GM12878 (cell line): ENCODE data around the gene DIAPH1. TPM values are rescaled to one million over a fixed set of nuclear protein-coding genes. Genes with fewer than 3 reads are reported as not detected.
A peak's percentile ranks its signal among the peaks of the same experiment; 100 is the strongest.

Source experiments
- ATAC-seq: fragments of 200-7000 bp; cut with Tn5 transposase; 3 replicates; pipeline ENCODE4 v1.9.1; 2020; ENCODE audit warnings: mild to moderate bottlenecking, moderate library complexity
- BruUV-seq: library from RNA; stranded (reverse); fragments of 400-500 nt; replicated peaks from 2 replicates; lab custom pipeline; 2021; lab: Mats Ljungman, UMichigan
- CTCF ChIA-PET: fragments of 300-600 bp; sonication (Branson Sonifier 250); formaldehyde crosslinking; extraction: SDS; loops from one replicate; lab custom pipeline; 2021; ENCODE audit warnings: inconsistent platforms; lab: Yijun Ruan, JAX
- POLR2A ChIA-PET: fragments of 350-600 bp; formaldehyde crosslinking; extraction: SDS; loops from one replicate; lab custom pipeline; 2021; ENCODE audit warnings: inconsistent platforms; lab: Charles Lee
- RAD21 ChIA-PET: fragments of 300-600 bp; sonication (Branson Sonifier 250); formaldehyde crosslinking; loops from one replicate; lab custom pipeline; 2023; ENCODE audit warnings: antibody characterized with exemption; ENCODE audit not compliant: unreplicated experiment; lab: Charles Lee
- SMC1A ChIA-PET: fragments of 300-600 bp; sonication (Branson Sonifier 250); formaldehyde crosslinking; loops from one replicate; lab custom pipeline; 2023; ENCODE audit not compliant: unreplicated experiment, uncharacterized antibody; lab: Charles Lee
- DNase-seq: peaks from one replicate; pipeline ENCODE4 v3.0.0-alpha.2; 2011; ENCODE audit warnings: low read depth, low spot score
- FAIRE-seq: peaks from 3 replicates; lab custom pipeline; 2011; peaks lifted over from hg19 to GRCh38; lab: Jason Lieb, UNC
- H2AFZ ChIP-seq: 2 replicates; pipeline ENCODE4 v1.6.0; 2011; ENCODE audit warnings: low read depth, low read length, control low read depth; ENCODE audit not compliant: control insufficient read depth
- H3K27ac ChIP-seq: 2 replicates; pipeline ENCODE4 v1.5.1; 2011; ENCODE audit warnings: control low read depth; ENCODE audit not compliant: control insufficient read depth, insufficient read depth
- H3K27me3 ChIP-seq, 2 experiments: replicated peaks in 1 of 2; 2 replicates each; pipeline versions ENCODE4 v1.6.0 to v1.6.1; 2011; ENCODE audit warnings: low read length in 1 of 2; ENCODE audit not compliant: control insufficient read depth in 2 of 2, insufficient read depth in 2 of 2
- H3K36me3 ChIP-seq, 2 experiments: 2 replicates each; pipeline ENCODE4 v1.5.1; 2011; ENCODE audit warnings: low read length in 1 of 2; ENCODE audit not compliant: control insufficient read depth in 2 of 2, insufficient read depth in 2 of 2
- H3K4me1 ChIP-seq: 2 replicates; pipeline ENCODE4 v1.6.1; 2011; ENCODE audit warnings: mild to moderate bottlenecking, low read length, moderate library complexity, mixed read lengths; ENCODE audit not compliant: control insufficient read depth, insufficient read depth
- H3K4me2 ChIP-seq: 2 replicates; pipeline ENCODE4 v1.6.0; 2011; ENCODE audit warnings: control low read depth; ENCODE audit not compliant: control insufficient read depth, insufficient read depth
- H3K4me3 ChIP-seq: fragments of 200-600 bp; sonication (generic); 2 replicates; pipeline ENCODE4 v1.5.1; 2016
- H3K79me2 ChIP-seq: 2 replicates; pipeline ENCODE4 v1.6.0; 2011; ENCODE audit warnings: low read length; ENCODE audit not compliant: control insufficient read depth, insufficient read depth
- H3K9ac ChIP-seq: 2 replicates; pipeline ENCODE4 v1.8.0; 2011; ENCODE audit warnings: low read length, control low read depth, mixed read lengths; ENCODE audit not compliant: control insufficient read depth, insufficient read depth
- H3K9me3 ChIP-seq: replicated peaks from 3 replicates; pipeline ENCODE4 v1.5.1; 2011; ENCODE audit warnings: mild to moderate bottlenecking, low read length; ENCODE audit not compliant: control insufficient read depth, insufficient read depth
- H4K20me1 ChIP-seq: 2 replicates; pipeline ENCODE4 v1.6.0; 2011; ENCODE audit not compliant: control insufficient read depth, insufficient read depth
- BMI1 ChIP-seq: fragments of 450-650 bp; IDR thresholded peaks from 2 replicates; pipeline ENCODE4 v1.6.1; 2016; ENCODE audit warnings: mild to moderate bottlenecking, moderate library complexity, borderline replicate concordance
- SMC3 ChIP-seq: IDR thresholded peaks from 2 replicates; pipeline ENCODE4 v1.6.1; 2011; ENCODE audit warnings: low read length, improper control_type of control experiment, borderline replicate concordance
- TARDBP ChIP-seq: IDR thresholded peaks from 2 replicates; pipeline ENCODE4 v1.6.1; 2016; ENCODE audit warnings: borderline replicate concordance
- TBL1XR1 ChIP-seq: IDR thresholded peaks from 2 replicates; pipeline ENCODE4 v1.6.1; 2012; ENCODE audit warnings: low read depth, low read length, improper control_type of control experiment
- YBX1 ChIP-seq: fragments of 450-650 bp; IDR thresholded peaks from 2 replicates; pipeline ENCODE4 v1.6.1; 2016; ENCODE audit warnings: antibody characterized with exemption
- in situ Hi-C: fragments of 300-500 bp; cut with MboI; formaldehyde crosslinking; loops from 9 replicates; pipeline ENCODE4 v1.14.3; 2018; ENCODE audit warnings: mixed read lengths
- intact Hi-C: fragments of 100-400 bp; cut with micrococcal nuclease; formaldehyde crosslinking; loops from one replicate; pipeline ENCODE4 v1.14.2; 2022; ENCODE audit not compliant: unreplicated experiment
- polyA plus RNA-seq, 11 experiments: library from polyadenylated mRNA; depleted of rRNA in 4 of 11; unstranded in 6 of 11; stranded (reverse) in 5 of 11; fragments of >200 nt; fragmentation: Nextera tagmentation in 4 of 11; fragmentation: Illumina TruSeq in 1 of 11; extraction: Ambion mirVana in 4 of 11; extraction: Trizol in 1 of 11; gene quantifications; 1 replicate in 1 of 11; 2 replicates in 10 of 11; pipeline versions ENCODE4 v1.2.1 to v1.2.3, GENCODE V29; 2011 to 2016; ENCODE audit warnings: inconsistent platforms in 2 of 11, missing spikeins in 2 of 11, low read depth in 1 of 11
- total RNA-seq, 4 experiments: library from RNA; depleted of rRNA in 3 of 4; stranded (reverse); fragments of >200 nt in 3 of 4; fragmentation: Illumina TruSeq in 1 of 4; extraction: Trizol in 1 of 4; gene quantifications; 2 replicates each; pipeline versions ENCODE4 v1.2.1 to v1.2.3, GENCODE V29; 2013 to 2021
- TF ChIP-seq, protein P1 (sequence below): IDR thresholded peaks from 2 replicates; pipeline ENCODE4 v1.6.1; 2012; ENCODE audit warnings: low read depth, low read length, improper control_type of control experiment
- TF ChIP-seq, protein P2 (sequence below): fragments of 450-650 bp; IDR thresholded peaks from 2 replicates; pipeline ENCODE4 v1.6.1; 2017; ENCODE audit warnings: antibody characterized with exemption, mild to moderate bottlenecking, moderate library complexity

The DIAPH1 gene
- total and polyA plus RNA-seq, 10 of the 15 experiments (the other 5 are each of a cell fraction or from before 2014, with no cell fraction given), result 37.8 to 168 (median 59.0) TPM

GRCh38 chr5:141649972-141650371 is 31.2 kb upstream of the DIAPH1 start:
- no peak overlapping the region for H3K27ac ChIP-seq
- H3K4me2 ChIP-seq, result no peak overlapping the region

More at GRCh38 chr5:141649972-141650371, 31.2 kb upstream of the DIAPH1 start:
- TF ChIP-seq YBX1 (no peak), SMC3 (no peak), BMI1 (no peak), TBL1XR1 (no peak), TARDBP (no peak)
- TF ChIP-seq, protein P1, sequence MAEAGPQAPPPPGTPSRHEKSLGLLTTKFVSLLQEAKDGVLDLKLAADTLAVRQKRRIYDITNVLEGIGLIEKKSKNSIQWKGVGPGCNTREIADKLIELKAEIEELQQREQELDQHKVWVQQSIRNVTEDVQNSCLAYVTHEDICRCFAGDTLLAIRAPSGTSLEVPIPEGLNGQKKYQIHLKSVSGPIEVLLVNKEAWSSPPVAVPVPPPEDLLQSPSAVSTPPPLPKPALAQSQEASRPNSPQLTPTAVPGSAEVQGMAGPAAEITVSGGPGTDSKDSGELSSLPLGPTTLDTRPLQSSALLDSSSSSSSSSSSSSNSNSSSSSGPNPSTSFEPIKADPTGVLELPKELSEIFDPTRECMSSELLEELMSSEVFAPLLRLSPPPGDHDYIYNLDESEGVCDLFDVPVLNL, result no peak
- TF ChIP-seq, protein P2, sequence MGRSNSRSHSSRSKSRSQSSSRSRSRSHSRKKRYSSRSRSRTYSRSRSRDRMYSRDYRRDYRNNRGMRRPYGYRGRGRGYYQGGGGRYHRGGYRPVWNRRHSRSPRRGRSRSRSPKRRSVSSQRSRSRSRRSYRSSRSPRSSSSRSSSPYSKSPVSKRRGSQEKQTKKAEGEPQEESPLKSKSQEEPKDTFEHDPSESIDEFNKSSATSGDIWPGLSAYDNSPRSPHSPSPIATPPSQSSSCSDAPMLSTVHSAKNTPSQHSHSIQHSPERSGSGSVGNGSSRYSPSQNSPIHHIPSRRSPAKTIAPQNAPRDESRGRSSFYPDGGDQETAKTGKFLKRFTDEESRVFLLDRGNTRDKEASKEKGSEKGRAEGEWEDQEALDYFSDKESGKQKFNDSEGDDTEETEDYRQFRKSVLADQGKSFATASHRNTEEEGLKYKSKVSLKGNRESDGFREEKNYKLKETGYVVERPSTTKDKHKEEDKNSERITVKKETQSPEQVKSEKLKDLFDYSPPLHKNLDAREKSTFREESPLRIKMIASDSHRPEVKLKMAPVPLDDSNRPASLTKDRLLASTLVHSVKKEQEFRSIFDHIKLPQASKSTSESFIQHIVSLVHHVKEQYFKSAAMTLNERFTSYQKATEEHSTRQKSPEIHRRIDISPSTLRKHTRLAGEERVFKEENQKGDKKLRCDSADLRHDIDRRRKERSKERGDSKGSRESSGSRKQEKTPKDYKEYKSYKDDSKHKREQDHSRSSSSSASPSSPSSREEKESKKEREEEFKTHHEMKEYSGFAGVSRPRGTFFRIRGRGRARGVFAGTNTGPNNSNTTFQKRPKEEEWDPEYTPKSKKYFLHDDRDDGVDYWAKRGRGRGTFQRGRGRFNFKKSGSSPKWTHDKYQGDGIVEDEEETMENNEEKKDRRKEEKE, result no peak
- TF ChIP-seq, all 136 proteins: peak for 0
- ChIA-PET POLR2A (interaction anchor here (2.0 kb wide), 1 partner anchor 13 kb away, joined by 5 read pairs; the partner anchor contains the start of genes HDAC3 and RELL2), CTCF (interaction anchor here (1.4 to 2.1 kb wide), 2 partner anchors 13 to 33 kb away, joined by 5 to 13 read pairs; partner anchors contain the start of genes HDAC3 and RELL2), SMC1A (no interaction called here), RAD21 (no interaction called here)
- H2AFZ ChIP-seq, result no peak overlapping the region
- intact Hi-C loops (no loop called here), in situ Hi-C loops (no loop called here)
- BruUV-seq, result TSS peak; percentile 54
- H3K36me3 ChIP-seq, result no peaks in the 10 kb centered on the region
- no peak overlapping the region for H3K4me3 ChIP-seq
- FAIRE-seq, result no peak
- no peaks in the 10 kb centered on the region for H4K20me1 ChIP-seq
- H3K27me3 ChIP-seq, result no peaks in the 10 kb centered on the region
- H3K79me2 ChIP-seq, result no peaks in the 10 kb centered on the region
- H3K9me3 ChIP-seq, result no peaks in the 10 kb centered on the region
- H3K9ac ChIP-seq, result no peak overlapping the region
- DNase-seq, result no peak
- H3K4me1 ChIP-seq, result peaks cover 8% of the 10 kb centered on the region
- no peak for ATAC-seq
